GM21367 (cell line): ENCODE data around the gene ZSWIM1.
"Not testable (repeated sequence)": the region's sequence is repeated elsewhere in the genome, so short reads cannot be mapped to it uniquely, and the experiment has no call there.

ENCODE experiments used
- ATAC-seq: cut with Tn5 transposase; IDR thresholded peaks from one replicate; pipeline ENCODE4 v1.9.1; 2021; ENCODE audit not compliant: unreplicated experiment

ZSWIM1 gene

DNA sequence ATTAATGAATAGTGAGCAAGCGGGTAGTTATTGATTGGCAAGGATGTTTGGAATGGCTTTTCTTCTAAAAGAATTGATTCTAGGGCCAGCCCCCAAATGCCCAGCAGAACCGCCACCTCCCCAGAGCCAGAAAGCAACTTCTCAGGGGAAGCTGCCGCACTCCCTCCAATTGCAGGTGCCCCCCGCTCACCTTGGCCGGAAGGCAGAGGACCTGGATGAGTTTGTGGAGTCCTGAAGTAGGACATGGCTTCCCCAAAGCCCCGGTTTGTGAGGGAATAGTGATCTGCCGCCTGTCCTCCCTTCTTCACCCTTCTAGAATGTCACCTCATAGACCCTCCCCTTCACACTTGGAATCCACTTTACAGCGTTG is 6.3 kb downstream of the ZSWIM1 start, which contains the start of gene SPATA25:
SPATA25 (minus strand) TSS at position 277 of the 370 bp plus-strand sequence; CDS start at position 245, 32 bp downstream.
- no peak for ATAC-seq

DNA sequence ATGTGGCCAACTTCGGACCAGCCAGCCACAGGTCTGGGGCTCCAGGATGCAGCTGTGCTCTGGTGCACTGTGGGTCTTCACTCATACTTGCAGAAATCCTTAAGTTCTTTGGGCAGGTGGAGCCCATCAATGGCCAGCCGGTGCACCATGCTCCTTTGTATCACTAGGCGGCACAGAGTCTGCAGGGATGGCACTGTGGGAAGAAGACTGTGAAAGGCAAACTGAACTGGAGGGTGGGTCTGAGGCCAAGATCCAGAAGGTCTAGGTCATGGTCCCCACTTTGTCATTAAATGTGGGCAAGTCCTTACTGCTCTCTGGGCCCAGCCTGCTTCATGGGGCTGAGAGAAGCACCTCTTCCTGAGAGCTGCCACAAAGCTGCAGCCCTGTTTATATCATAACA is 7.7 kb downstream of the ZSWIM1 start:
- no peak for ATAC-seq

DNA sequence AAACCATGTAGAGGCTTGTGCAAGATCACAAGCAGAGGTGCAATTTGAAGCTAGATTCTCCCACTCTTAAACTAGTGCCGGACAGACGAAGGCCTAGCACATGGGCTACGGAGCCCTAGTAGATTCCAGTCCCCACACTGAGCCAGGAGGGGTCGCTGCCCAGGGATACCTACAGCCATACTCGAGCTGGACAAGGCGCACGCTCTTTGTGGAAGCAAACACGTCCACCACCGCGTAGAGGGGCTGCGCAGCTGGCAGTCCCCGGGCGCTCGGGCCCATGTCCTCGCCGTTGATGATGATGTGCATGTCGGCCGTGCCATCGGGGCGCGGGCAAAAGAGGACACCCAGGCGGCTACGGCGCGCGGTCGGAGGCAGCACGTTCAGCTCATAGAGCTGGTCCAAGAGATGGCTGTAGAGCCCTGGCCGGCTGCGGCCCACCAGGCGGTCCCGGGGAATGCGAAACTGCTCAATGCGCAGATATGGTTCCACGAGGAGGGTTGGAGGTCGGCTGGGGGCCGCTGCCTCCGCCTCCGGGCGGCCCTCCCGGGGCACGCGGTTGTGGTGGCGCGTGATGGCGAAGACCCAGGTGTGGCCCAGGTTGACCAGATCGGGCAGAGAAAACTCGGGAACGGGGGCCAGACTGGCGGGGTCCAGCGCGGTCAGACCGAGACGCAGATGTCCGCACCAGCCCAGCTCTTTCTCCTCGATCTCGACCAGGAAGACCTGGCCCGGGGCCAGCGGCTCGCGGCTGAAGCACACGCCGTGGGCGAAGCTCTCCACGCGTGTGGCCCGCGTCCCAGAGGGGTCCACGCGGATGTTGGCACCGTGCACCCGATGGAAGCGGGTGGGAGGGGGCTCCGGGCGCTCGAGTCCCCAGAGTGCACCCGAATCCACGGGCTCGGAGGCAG is 9.3 kb downstream of the ZSWIM1 start:
- peak; percentile 12 for ATAC-seq

DNA sequence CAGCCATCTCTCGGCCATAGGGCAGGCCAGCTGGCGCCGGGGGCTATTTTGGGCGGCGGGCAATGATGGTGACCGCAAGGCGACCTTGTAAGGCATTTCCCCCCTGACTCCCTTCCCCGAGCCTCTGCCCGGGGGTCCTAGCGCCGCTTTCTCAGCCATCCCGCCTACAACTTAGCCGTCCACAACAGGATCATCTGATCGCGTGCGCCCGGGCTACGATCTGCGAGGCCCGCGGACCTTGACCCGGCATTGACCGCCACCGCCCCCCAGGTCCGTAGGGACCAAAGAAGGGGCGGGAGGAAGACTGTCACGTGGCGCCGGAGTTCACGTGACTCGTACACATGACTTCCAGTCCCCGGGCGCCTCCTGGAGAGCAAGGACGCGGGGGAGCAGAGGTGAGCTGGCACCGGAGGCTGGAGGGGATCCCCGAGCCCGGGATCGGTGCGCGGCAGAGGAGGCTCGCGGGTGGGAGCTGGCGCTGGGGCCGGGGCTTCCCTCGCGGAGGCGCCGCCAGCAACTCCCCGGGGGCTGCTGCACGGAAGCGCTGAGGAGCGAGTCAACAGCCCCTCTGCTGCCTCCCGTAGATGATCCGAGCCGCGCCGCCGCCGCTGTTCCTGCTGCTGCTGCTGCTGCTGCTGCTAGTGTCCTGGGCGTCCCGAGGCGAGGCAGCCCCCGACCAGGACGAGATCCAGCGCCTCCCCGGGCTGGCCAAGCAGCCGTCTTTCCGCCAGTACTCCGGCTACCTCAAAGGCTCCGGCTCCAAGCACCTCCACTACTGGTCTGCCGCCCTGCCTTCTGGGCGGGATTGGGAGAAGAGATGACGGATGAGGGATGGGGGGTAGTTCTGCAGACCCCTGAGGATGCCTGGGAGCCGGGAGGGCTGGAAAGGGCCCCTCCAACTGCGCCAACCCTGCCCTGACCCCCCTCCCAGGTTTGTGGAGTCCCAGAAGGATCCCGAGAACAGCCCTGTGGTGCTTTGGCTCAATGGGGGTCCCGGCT is 10.3 kb downstream of the ZSWIM1 start, which contains the start of the genes CTSA and NEURL2:
CTSA (plus strand) TSS at position 351 of the 999 bp plus-strand sequence; CDS start at position 585, 234 bp downstream.
NEURL2 (minus strand) TSS at position 224 of the 999 bp plus-strand sequence; CDS start at position 7, 217 bp downstream.
- ATAC-seq: peak; percentile 61

DNA sequence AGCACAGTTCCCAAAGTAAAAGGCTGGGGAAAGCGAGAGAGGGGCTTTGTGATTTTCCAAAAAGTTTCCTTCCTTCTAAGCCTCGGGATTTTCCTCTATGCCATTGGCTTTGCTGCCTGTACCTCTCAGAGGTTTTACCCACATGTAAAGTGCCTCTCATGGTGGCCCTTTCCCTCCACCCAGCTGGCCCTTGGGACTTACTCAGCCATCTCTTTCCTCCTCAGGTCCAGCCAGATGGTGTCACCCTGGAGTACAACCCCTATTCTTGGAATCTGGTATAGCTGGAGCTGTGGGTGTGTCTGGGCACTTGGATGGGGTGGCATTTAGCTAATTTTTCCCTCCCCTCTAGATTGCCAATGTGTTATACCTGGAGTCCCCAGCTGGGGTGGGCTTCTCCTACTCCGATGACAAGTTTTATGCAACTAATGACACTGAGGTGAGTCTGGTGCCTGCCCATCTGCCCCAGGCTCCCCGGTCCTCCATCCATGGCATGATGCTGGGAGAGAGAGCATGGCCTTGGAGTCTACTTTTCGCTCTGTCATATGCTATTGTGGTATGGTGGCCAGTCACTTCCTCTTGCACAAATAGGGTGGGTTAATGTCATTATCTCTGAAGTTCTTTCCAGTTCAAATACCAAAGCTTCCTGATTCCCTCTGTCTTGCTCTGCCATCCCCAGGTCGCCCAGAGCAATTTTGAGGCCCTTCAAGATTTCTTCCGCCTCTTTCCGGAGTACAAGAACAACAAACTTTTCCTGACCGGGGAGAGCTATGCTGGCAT is 11.2 kb downstream of the ZSWIM1 start:
- no peak for ATAC-seq

DNA sequence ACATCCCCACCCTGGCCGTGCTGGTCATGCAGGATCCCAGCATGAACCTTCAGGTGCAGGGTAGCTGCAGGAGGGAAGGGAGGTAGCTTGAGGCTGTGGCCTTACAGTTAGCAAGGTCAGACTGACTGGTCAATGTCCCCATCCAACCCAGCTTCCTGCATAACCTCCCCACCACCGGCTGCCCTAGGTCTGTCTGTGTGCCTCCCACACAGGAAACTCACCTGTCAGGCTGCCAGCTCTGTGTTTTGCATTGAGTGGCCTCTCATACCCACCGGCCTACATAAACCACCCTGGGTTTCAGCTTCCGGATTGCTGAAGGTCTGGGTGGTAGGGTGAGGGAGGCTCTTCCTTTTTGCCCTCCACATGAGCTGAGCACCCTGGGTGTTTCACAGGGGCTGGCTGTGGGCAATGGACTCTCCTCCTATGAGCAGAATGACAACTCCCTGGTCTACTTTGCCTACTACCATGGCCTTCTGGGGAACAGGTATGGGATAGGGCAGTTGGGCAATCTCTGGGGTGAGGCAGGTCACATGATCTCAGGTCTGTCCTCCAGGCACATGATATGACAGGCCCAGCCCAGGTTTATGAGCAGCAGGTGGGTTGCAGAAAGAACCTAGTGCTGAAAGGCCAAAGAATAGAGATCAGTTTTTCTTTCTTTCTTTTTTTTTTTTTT is 11.9 kb downstream of the ZSWIM1 start:
- ATAC-seq: no peak

DNA sequence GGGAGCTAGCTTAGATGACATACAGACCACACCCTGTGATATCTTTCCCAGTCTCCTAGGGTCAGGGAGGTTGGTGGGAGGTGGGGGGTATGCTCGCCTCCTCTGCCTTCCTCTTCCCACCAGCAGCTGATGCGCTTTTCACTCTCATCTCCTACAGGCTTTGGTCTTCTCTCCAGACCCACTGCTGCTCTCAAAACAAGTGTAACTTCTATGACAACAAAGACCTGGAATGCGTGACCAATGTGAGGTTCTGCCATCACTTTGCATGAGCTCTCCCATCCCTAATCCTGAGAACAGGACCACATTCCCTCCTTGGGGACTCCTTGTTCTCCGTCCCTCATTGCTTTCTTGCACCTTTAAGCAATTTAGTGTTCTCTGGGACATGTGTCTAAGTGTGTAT is 12.8 kb downstream of the ZSWIM1 start:
- no peak for ATAC-seq

DNA sequence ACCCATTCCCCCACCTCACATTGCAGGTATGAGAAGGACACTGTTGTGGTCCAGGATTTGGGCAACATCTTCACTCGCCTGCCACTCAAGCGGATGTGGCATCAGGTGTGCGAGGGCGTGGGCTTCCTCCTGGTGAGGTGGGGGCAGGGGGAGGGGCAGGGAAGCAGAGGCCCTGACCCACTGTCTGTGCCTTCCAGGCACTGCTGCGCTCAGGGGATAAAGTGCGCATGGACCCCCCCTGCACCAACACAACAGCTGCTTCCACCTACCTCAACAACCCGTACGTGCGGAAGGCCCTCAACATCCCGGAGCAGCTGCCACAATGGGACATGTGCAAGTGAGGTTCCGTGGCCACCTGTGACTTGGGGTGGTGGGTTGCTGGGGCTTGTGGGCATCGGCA is 13.8 kb downstream of the ZSWIM1 start:
- no peak for ATAC-seq

DNA sequence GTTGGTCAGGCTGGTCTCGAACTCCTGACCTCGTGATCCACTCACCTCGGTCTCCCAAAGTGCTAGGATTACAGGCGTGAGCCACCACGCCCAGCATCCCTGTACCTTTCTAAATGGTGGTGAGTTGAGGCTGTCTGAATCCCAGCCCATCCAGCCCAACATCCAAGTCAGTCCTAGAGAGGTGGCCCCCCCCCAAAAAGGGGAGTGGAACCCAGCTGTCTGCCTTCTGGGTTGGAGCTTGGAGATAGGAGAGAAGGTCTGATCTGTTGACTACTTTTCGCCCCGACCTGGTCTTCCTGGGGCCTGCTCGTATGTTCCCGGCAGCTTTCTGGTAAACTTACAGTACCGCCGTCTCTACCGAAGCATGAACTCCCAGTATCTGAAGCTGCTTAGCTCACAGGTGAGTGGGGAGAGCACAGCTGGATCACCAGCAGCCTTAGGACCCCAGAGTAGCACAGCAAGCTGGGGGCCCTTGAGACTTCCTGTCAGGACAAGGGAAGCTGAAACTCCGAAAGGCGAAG is 15.7 kb downstream of the ZSWIM1 start:
- ATAC-seq: no peak

DNA sequence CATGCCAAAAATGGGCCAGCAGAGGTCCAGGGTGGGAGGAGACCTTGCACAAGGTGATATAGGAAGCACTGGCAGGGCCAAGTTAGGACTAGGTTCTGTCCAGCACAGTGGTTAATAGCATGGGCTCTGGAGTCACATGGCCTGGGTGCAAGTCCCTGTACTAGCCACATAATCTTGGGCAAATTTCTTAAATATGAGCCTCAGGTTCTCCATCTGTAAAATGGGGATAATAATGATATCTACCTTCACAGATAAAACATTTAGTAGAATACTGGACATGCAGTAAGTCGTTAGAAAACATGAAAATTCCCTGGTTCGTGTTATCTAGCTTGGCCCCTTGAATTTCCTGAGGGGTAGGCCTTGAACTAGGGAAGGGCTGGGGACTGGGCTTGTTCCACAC is 16.3 kb downstream of the ZSWIM1 start:
- ATAC-seq: no peak

DNA sequence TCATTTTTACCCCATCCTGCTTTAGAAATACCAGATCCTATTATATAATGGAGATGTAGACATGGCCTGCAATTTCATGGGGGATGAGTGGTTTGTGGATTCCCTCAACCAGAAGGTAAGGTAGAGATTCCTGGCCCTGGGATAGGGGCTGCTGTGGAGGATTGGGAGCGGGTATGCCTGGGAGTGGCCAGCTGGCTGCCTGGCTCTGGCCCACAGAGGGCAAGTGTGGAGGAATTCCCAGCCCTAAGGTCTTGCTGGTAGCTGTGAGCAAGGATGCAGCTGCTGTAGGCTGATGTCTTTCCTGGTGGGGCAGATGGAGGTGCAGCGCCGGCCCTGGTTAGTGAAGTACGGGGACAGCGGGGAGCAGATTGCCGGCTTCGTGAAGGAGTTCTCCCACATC is 16.7 kb downstream of the ZSWIM1 start:
- no peak for ATAC-seq

DNA sequence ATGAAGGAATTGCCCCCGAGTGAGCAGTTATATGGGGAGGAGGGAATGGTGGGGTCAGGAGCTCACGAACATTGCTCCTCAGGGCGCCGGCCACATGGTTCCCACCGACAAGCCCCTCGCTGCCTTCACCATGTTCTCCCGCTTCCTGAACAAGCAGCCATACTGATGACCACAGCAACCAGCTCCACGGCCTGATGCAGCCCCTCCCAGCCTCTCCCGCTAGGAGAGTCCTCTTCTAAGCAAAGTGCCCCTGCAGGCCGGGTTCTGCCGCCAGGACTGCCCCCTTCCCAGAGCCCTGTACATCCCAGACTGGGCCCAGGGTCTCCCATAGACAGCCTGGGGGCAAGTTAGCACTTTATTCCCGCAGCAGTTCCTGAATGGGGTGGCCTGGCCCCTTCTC is 17.3 kb downstream of the ZSWIM1 start:
- no peak for ATAC-seq

DNA sequence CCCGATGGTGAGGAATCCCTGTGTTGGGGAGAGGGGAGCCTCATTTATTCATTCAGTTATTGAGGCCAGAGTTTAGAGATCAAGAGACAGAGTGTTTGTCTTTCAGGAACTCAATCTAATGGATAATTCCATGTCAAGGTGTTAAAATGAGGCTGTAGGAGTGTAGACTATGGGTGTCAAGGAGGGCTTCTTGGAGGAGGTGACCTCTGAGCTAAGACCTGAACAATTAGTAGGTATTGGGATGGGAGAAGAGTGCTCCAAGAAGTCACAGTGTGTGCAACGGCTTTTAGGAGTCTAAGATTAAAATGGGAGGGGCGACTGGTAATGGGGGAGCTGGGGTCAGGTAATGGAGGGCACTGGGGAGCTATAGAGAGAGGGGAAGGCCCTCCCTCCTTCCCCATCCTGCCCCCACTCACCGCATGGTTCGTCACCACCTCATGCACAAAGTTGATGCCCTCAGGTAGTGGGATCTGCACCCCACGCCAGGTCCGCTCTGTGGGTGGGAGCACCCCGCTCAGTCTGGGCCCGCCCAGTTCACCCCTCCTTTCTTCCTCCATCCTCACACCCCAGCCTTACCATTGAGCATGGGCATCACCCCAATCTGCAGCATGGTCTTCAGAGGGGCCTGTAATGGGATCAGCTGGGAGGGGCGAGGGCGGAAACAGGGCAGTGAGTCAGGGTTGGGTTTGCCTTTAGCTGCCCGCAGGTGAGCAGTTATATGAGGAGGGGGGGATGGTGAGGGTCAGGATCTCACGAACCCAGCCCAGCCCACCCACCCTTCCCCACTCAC is 18.2 kb downstream of the ZSWIM1 start:
- no peak for ATAC-seq

DNA sequence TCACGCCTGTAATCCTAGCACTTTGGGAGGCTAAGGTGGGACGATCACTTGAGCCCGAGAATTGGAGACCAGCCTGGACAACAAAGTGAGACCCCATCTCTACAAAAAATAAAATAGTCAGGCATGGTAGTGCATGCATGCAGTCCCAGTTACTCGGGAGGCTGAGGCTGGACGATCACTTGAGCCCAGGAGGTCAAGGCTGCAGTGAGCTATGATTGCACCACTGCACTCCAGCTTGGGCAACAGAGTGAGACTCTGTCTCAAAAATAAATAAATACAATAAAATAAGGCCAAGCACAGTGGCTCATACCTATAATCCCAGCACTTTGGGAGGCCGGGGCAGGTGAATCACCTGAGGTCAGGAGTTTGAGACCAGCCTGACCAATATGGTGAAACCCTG is 20.3 kb downstream of the ZSWIM1 start:
- ATAC-seq: not testable (repeated sequence)

DNA sequence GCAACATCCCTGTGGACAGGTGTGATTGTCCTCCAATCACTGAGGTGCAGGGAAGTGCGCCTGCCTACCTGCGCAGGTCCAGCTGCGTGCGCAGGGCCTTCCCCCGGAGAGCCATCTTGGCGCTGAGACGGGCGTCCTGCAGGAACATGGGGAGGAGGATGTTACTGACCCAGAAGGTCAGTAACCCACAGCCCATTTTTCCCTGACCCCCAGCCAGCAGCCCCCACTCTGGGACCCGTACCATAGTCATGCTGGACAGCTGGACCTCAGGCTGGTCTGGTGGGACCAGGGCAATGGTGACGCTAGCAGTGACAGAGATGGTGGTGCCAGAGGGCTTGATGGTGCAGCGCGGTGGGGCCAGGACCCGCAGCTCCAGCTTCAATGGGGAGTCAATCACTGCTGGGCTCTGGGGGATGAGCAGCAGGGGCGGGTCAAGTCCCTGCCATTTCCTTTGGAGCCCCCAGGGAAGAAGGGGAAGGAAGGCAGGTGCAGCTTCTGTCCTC is 21.2 kb downstream of the ZSWIM1 start:
- no peak for ATAC-seq

DNA sequence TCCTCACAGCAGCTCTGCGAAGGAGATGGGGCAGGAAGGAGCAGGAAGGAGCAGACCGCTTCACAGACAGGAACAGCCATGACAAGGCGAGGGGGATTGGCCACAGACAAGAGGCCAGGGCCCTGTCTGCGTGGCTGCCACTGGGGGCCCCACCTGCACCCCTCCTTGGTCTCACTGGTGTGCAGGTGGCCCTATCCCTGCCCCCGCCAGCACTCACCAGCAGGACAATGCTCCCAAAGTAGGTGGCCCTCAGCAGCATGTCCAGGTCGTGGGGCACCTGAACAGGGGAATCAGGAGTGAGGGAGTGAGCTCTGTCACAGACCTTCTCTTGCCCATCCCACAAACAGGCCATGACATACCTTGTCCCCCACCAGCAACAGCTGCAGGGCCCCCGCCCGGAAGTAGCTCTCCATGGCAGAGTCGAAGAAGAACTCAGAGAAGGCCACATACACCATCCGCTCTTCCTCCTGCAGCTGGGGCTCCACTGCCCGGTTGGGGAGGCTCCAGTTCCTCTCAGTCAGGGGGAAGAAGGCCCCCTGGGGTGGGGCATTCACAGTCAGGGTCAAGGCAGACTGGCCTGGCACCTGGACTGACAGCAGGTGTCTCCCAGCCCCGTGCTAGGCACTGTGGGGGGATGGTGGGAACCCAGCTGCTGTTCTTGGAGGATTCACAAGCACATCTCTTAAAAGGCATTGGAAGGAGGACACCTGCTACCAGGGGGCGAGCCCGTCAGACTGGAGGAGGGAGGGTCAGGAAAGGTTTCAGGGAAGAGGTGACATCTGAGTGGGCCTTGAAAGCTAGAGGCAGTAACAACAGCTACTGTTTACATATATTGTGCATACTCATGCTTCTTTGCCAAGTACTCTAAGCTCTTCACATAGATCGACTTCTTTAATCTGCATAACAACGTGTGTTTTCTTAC is 23.8 kb downstream of the ZSWIM1 start:
- ATAC-seq: no peak

DNA sequence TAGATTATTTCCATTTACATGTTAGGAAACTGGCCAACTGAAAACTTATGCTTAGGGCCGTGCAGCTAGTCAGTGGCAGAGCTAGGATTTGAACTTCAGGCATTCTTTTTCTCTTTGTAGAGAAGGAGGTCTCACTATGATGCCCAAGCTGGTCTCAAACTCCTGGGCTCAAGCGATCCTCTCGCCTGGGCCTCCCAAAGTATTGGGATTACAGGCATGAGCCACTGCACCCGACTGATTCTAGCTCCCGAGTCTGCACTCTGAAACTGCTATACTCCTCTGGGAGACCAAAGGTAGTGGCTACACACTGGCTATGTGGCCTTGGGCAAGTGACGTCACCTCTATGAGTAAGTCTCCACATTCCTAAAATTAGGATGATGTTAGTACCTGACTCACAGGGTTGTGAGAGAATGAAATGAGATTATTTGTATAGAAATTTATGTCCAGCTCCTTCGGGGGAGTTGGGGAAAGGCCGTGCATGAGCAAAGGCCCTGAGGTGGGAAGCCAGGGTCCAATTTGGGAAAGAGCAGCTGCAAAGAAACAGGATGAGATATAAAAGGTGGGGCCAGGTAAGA is 24.6 kb downstream of the ZSWIM1 start:
- no peak for ATAC-seq
